ENCODE measurements around the gene DSCAM.
"Not testable (repeated sequence)": the region's sequence is repeated elsewhere in the genome, so short reads cannot be mapped to it uniquely, and the experiment has no call there.

DSCAM gene

DNA sequence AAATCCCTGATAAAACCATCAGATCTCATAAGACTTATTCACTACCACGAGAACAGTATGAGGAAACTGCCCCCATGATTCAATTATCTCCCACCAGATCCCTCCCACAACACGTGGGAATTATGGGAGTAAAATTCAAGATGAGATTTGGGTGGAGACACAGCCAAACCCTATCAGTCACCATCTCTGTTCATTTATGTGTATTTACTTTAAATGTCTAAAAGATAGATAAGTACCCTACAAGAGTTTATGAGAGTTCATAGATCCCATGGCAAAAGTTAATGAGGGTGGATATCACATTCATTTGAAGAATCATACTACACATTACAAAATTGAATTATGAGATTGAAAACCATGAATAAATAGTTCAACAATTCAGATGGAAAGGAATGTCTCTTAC is 526.2 kb downstream of the DSCAM start:
- DNase-seq (ENCODE audit: low read depth in 2 of 2), result not testable (repeated sequence)

DNA sequence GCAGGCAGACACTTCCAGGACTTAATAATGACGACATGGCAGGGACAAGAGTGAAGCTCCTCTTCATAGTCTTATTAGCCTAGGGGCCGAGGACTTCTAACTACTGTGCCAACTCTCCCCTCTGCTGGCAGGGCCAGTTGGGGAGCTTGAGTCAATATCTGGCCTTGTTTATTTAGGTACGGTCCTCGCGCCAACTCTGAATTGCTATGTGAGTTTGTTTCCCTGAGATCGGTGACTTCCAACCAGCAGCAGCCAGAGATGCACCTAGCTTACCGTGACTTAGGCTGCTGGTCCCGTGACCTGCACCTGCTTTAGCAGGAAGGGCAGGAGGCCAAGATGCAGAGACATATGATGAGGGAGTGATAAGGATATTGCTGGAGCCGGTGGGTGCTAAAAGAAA is 528.6 kb downstream of the DSCAM start:
- no peak for DNase-seq (ENCODE audit: low read depth in 2 of 2)

DNA sequence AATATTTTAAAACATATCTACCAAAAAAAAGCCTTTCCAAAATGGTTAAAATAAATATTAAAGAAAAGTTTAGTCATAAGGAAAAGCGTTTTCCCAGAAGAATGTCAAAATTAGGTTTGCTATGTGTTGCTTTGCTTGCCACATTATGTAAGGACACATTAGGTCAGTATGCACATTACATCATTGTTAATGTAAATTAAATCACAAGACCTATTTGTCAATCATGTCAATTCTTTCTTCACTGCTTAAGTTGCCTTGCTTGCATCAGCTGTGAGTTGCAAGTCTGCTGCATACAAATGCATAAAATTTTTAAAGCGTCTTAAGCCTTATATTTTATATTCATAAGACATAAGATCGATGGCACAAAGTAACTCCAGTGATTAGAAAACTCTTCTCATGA is 530.9 kb downstream of the DSCAM start:
- no peak for DNase-seq (ENCODE audit: low read depth in 2 of 2)

DNA sequence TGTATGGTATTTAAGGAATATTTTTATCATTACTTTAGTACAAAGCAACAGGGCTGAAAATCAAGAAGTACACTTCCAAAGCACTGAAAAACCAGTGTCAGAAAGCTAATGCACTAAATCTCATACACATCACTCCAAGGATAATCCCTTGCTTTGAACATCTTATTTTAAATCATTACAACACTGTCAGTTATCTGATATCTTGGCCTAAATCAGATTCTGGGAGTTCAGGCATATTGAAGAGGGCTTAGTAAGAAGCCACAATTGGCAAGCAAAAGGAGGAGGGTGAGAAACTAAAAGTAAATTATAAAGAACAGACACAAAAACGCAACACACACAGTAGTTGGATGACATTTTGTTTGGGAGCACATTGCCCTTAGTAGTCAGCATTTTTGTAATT is 531.3 kb downstream of the DSCAM start:
- DNase-seq (ENCODE audit: low read depth in 2 of 2), result no peak

DNA sequence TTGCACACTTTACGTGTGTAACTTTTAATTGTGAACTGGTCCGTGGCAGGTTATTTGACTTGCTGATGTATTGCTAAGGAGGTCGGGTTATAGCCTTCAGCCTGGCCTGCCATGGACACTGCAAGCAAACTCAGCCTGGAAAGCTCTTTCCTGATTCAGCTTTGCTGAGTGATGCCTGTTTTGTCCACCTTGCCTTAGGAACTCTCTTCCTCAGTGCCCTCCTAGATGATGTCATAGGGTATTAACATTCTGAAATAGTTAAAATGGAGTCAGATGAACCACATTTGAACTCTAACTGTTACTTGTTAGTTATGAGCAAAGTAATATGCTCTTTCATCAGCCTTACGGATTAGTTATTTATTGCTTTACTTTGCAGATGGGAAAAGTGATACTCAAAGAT is 533.7 kb downstream of the DSCAM start:
- DNase-seq (ENCODE audit: low read depth in 2 of 2), result no peak

DNA sequence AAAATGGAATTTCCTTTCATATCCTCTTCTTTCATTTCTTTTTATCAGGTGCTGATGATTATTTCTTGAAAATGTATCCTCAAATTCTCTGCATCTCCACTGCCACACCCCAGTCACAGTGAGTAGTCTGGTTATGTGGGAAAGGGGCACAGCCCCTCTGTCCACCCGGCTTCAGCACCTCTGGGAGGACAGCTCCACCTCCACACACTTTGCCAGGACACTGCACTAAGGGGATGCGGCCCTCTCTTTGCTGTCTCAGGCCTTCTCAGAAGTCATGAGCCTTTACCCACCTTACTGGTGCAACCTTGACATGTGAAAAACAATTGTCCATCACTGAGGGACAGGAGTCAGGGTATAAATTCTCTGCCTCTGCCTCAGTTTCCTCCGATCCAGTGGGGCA is 546.7 kb downstream of the DSCAM start:
- DNase-seq (ENCODE audit: low read depth in 2 of 2), result no peak

DNA sequence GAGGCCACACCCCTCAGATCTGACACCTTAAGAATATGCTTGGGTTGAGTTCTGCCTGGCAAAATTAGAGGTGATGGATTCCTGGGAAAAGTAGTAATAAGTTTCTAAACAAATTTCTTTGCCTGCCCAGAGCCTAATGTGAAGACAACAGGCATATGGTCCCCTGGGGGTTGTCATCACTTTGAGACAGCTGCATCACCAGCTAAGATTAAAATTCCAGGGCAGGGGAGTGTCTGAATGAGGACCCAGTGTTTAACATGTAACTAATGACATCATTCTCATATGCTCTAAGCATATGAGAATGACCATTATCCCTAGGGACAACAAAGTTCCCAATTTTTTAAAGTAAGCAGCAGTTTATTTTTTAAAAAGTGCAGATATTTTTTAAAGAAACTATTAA is 547.5 kb downstream of the DSCAM start:
- no peak for DNase-seq (ENCODE audit: low read depth in 2 of 2)

DNA sequence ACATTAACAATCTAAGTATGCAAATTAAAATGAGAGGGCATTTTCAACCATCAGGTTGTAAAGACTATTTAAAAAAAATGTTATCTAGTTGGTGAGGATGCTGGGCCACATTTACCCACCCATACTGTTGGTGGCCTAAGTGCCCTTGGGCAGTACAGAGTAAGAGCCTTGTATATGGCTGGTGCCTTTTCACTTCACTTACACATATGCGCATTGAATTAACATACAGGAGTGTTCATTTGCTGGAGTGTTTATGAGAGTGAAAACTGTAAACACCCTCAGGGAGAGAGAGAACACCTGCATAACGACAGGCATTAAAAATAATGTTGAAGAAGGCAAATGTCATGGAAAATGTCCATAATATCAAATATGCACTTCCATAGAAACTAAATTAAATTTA is 552.6 kb downstream of the DSCAM start:
- no peak for DNase-seq (ENCODE audit: low read depth in 2 of 2)

DNA sequence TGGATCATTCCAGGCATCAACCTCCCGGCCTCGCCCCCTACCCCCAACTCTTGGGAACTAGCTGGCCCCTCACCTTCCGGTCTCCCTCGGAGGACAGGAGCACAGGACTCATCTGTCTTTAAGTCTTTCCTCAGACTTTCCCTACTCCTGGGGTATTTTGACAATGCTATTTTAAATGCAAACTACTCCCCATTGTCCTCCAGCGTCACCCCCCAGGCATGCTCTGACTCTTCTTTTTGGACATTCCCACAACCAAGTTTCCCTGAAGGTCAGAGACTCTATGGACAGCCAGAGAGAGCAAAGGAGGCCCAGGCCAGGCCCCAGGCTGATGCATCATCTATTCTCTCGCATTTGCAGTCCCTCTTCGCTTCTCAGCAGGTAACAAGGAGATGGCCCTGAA is 555.4 kb downstream of the DSCAM start:
- no peak for DNase-seq (ENCODE audit: low read depth in 2 of 2)

DNA sequence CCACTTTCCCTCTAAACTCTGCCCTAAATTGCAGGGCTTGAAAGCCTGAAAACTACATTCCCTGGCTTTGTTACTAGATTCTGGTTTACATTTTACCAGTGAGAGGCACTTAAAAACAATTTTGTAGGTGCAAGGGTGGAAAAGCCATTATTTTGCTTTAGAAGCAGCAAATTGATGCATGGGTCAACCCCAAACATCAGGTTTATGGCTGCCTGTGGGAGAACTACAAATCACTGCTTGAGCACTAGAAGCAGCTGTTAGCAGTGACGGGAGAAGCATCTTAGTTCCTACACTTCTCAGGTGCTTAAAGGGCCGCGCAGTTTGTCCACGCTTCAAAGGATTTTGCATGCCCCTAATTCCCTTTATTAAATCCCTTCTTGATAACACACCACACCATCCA is 562.5 kb downstream of the DSCAM start:
- DNase-seq (ENCODE audit: low read depth in 2 of 2), result no peak

DNA sequence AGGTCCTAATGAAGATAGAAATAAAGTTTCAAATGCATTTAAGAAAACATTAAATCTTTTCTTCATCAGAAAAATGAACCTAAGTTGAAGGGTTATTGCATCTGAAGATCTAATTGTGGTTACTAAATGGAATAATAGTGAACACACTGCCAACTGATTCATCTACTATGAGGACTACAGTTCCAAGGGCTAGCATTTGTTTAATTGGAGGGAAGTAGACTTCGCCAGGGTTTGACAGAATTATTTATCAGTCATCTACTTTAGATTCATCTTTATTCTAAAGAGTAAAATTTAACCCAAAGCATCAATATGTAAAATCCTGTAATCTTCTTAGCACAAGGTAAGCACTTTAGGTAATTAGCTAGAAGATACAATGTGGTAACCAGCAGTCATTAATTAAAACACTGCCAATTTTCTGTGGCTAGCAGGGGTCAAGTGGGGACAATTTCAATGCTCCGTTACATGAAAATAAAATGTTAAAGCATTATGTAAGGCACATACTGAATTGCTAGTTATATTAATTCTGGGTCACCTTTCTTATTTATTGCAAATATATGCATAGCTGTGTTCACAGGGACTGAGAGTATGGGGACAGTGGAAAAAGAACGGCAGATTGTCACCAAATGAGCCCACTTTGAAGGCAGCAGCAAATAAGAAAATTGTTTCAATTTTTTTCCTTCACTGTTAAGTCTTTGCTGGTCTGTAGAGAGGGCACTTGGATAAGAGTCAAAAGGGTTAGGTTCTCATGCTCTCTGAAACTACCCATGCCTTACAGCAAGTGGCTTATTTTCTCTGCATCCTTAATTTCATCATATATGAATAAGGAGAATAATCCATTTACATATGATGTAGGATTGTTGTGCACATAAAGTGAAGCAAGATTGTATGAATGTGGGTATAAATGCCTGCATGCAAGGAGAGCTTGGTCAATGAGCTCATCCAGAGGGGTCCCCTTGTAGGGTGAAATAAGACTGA is 563.8 kb downstream of the DSCAM start:
- no peak for DNase-seq (ENCODE audit: low read depth in 2 of 2)

DNA sequence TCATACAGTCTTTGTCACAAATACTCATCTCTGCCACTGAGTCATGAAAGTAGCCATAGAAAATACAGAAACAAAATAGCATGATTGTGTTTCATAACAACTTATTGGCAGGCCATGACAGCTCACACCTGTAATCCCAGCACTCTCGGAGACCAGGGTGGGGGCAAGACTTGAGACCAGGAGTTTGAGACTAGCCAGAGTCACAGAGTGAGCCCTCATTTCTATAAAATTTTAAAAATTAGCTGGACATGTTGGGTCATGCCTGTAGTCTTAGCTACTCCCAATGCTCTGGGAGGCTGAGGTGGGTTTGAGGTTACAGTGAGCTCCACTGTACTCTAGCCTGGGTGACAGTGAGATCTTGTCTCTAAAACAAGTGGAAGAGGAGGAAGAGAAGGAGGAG is 568.6 kb downstream of the DSCAM start:
- DNase-seq (ENCODE audit: low read depth in 2 of 2), result no peak

DNA sequence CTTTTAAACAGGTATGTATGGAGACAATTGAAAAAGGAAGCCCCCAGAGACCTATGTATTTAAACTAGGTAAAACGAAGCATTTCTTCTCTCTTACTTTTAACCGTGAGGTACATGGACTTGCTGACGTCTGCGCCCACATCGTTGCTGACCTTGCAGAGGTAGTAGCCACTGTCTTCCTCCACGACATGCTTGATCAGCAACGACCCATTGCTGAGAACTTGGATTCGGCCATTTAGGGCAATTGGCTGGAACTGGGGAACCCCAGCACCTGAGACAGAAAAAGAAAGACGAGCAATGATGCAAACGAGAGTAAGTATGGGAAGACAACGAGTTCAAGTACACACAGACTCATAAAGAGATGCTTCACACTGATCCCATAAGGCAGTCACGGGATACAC is 571.0 kb downstream of the DSCAM start:
- DNase-seq (ENCODE audit: low read depth in 2 of 2), result no peak

DNA sequence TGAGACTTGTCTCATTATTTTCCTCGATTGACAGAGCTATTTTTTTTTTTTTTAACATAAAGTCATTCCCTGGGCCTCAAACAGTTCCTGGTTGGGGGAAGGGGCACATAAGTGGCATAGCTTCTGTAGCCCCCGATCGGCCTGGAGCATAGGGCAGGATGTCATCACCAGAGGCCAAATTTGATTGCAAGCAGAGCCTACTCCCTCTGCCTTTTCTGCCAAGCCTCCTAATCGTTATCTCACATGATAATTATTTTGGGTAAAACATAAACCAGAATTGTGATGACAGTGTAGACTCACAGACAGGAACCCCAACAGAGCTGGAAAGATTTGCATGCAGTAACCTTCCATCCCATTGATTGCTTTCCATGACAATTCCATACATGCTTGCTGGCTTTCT is 574.9 kb downstream of the DSCAM start:
- DNase-seq (ENCODE audit: low read depth in 2 of 2), result no peak

DNA sequence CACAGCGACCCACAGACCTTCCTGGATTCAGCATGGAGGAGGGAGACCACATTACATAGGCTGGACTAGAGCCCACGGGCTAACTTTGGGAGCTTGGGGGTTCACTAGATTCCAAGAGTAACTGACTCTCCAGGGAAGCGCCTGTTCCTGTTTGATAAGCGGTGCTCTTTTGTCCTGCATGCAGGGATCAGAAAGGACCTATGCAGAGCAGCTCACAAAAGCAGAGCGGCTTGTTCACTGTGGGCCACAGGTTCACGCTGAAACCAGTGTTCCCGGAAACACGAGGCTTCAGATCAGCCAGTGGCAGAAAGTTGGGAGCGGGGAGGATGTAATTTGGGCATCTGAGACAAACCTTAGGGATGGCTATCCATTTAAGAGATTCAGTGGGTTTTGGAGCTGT is 575.8 kb downstream of the DSCAM start:
- DNase-seq (ENCODE audit: low read depth in 2 of 2), result no peak

DNA sequence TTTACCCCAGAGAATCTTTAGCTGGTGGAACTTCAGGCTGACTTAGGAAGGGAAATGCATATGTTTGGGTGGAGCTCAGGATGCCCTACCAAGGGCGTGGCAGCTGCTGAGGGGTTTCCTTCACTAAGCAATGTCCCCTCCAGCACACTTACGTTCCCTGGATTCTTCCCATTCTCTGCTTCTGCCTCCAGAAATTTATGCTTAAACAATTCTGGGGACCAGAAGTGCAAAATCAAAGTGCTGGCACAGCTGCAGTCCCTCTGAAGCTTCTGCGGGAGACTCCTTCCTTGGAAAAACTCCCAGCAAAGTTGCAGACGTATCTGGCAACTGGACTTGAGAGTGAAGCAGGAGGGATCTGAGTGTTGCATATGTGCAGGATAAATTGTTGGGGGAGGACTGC is 576.9 kb downstream of the DSCAM start:
- no peak for DNase-seq (ENCODE audit: low read depth in 2 of 2)

DNA sequence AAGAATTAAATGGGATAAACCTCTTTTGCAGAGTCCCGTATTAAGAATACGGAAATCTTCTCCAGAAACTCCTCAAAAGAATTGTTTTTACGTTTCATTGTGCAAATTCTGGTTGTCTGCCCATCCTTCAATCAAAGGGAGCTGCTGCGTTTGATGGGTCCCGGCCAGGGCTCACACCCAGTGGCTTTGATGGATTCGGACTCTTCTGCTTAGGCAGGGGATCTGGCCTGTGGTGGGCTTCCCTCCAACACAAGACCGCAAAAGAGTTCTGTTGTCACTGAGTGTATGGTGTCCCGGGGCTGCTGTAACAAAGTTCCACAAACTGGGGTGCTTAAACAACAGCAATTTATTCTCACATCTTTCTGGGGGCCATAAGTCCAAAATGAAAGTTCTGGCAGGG is 577.7 kb downstream of the DSCAM start:
- no peak for DNase-seq (ENCODE audit: low read depth in 2 of 2)

DNA sequence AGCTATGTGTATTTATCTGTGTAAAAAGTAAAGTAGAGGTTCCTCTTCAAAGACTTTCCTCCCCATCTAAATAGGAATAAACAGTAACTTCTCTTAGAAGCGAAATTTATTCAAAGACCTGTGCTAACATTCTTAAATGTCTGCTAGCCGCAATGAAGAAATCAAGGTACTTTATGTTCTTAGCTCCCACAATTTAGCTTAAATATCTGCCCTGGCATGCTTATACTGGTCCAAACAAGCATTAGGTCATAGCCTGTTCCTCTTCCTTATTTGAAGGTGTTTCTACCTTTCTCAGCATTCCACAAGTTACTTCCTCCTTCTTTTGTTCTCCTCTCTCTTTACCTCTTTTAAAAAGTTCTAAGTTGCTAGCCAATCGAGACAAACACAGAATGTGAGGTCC is 588.5 kb downstream of the DSCAM start:
- not testable (repeated sequence) for DNase-seq (ENCODE audit: low read depth in 2 of 2)

DNA sequence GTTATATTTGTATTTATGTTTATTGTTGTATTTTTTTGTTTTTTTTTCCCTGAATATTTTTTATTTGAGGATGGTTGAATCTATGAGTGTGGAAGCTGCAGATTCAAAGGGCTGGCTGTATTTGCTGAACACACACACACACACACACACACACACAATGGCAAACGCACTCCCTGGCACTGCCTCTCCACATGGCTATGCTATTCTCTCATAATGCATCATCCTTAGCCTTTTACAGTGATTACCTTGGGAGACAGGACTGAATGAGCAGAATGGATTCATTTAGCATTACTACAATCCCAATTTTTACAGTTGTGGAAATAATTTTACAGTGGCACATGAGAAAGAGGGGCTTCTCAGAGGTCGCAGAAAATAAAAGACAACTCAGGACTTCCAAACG is 589.6 kb downstream of the DSCAM start:
- DNase-seq (ENCODE audit: low read depth in 2 of 2), result no peak

DNA sequence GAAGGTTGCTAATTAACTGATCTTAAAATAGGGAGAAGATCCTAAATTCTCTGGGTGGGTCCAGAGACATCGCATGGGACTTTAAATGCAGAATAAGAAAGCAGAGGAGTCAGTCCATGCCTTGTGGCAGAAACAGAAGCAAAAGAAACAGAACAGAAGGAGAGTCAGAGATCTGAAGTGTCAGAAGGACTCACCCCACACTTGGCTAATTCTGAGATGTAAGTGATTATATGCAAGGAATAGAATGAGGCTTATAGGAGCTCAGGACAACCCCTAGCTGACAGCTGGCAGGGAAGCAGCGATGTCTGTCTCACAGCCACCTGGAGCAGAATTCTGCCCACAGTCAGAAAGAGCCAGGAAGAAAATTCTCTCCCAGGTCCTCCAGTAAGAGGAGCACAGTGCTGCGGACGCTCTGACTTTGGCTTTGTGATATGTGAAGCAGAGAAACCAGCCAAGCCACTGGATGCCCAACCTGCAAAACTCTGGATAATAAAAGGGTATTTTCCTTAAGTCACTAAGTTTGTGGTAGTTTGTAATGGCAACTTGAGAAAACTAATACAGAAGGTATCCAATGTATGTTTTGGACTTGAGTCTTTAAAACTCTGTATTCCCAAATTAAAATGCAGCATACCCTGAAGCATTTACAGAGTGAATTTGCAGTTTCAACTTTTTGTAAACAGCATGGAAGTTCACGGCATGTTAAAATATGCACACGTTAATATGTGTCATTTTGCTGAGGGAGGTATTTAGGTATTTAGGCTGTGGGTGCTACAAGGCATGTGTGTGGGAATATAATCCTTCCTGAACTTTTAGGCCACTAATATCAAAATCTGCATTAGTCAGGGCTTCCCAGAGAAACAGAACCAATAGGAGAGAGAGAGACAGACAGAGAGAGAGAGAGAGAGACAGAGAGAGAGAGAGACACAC is 591.2 kb downstream of the DSCAM start:
- DNase-seq (ENCODE audit: low read depth in 2 of 2), result no peak

DNA sequence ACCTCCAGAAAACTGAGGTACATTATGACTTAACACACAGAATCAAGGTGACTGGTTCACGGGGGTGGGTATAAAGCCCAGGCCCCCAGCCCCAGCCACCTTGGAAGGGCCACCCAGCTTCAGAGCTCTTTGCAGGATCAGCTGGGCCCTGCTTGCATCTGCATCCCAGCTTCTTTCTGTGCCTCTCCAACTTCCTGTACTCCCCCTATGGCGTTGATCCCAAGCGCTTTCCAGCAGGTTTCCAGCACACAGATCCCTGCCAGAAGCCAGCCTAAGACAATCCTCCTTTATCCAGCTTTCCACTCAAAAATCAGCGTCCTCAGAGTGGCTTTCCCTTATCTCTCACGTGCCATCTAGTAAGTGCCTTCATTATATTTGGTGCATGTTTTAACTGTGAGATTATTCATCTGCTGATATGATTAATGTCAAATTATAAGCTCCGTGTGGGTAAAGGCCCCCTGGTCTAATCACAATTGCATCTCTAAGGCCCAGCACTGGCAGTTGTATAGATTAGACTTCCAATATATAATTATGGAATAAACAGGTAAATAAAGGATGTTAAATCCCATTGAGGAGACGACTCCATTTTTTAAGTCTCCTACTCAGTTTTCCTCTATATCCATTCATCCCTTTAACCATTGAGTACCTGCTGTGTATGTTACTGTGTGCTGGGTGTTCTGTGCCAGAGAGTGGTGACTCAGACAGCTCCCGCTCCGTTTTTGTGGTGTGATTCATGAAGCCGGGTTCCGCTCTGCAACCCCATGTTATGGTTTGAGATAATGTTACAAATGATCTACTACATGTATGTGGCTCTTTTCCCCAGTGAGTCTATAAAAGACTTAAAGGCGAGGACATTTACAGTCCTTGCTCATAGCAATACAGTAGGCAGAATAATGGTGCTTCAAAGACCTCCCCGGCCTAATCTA is 592.2 kb downstream of the DSCAM start:
- DNase-seq (ENCODE audit: low read depth in 2 of 2), result no peak

DNA sequence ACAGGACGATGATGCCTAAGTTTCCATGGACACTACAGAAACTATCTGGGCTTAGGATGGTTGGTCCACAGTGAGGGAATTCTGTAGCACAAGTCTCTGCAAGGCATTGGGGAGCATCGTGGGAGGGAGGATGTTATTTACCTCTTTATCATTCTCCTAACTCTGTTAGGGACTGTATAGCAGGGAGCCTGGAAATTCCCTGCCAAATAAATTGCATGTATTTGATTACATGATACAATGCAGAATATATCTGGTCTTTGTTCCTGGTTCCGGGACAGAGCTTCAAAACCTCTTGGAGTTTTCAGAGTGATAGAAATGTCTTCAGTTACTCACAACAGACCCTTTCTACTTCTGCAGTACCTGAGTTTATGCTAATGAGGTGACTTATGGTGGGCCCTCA is 593.8 kb downstream of the DSCAM start:
- DNase-seq (ENCODE audit: low read depth in 2 of 2), result no peak
